GM19193 (cell line): ENCODE results near the gene SLC25A47.

Experiments
- POLR2A ChIP-seq: IDR thresholded peaks from 4 replicates; pipeline ENCODE4 v1.6.1; 2011; ENCODE audit not compliant: insufficient read depth, insufficient read length; ENCODE audit errors: extremely low read depth

SLC25A47 gene

DNA sequence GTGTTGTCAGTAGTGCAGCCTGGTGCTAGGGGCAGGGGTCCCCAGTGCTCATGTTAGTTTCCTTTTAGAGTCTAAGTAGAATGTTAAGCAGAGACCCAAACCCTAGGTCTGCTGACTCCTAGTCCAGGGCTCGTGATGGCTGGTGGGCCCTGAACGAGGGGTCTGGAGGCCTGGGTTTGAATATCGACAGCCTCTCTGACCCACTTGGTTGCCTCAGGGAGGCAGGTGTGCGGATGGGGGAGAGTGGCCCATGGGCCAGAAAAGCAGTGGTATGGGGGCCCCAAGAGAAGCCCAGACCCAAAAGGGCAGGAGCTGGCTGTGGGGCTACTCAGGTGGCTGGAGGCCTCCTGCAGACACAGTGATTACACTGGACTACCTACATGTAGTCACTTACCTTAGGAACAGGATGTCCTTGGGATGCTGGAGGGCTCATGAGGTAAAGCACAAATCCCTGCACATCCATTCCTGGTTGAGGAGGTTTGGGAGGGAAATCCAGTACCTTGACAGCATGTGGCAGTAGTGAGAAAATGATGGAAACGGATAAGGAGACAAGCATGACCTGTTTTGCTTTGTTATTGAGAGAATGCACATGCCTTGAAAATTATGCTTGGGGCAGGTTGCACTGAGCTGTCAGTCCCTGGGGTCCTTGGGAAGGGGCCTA, 15.2 kb upstream of the SLC25A47 start:
- no peak for TF ChIP-seq POLR2A

DNA sequence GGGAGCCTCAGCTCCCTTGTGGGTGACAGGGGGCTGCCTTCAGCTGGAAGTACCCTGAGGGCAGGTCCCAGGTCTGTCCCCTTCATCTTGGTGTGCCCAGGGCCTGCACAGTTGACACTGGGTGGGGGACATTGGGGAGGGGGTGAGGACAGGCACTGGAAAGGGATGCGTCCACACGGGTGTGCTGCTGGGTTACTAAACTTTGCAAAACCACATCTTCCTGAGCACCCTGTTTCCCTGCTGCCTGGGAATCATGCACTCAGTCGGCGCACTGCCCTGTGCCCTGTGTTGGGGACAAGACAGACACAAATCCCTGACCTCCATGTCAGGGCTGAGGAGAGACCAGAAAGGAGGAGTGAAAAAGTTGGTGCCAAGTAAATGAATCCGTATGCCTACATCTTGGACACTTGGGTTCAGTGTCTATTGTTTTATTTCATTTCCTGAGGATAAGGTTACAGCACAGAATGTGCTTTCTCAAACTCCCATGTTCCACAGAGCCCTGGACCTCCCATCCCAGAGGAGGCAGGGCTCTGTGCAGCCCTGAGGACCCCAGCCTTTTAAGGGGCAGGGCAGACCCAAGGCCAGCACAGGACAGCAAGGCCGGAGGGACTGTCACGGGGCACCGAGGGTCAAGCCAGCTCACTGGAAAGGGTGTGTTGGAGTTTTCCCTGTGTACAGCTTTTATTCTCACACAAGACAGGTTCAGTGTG, 14.0 kb upstream of the SLC25A47 start:
- TF ChIP-seq POLR2A: no peak

DNA sequence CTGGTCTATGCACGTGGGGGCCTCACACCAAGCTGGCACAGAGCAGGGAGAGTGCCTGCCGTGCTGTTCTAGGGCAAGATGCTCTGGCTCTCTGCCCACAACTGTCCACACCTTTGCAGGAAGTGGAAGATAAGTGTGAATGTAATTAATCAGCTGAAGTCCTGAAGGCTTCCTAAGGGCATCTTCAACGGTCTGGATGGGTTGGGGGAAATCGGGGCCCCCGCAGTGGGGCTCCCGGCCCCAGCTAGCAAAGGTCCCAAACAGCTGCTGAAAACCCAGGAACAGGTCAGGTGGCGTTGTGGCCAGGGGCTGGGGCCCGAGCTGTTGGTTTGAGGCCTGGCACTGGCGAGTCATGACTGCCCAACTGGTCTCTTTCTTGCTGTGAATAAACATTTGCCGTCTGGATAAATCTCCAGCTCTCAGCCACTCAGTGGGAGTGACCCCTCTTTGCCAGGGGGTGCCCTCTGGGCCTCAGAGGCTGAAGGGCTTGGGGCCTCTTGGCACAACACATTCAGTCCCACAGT, 10.2 kb upstream of the SLC25A47 start:
- no peak for TF ChIP-seq POLR2A

DNA sequence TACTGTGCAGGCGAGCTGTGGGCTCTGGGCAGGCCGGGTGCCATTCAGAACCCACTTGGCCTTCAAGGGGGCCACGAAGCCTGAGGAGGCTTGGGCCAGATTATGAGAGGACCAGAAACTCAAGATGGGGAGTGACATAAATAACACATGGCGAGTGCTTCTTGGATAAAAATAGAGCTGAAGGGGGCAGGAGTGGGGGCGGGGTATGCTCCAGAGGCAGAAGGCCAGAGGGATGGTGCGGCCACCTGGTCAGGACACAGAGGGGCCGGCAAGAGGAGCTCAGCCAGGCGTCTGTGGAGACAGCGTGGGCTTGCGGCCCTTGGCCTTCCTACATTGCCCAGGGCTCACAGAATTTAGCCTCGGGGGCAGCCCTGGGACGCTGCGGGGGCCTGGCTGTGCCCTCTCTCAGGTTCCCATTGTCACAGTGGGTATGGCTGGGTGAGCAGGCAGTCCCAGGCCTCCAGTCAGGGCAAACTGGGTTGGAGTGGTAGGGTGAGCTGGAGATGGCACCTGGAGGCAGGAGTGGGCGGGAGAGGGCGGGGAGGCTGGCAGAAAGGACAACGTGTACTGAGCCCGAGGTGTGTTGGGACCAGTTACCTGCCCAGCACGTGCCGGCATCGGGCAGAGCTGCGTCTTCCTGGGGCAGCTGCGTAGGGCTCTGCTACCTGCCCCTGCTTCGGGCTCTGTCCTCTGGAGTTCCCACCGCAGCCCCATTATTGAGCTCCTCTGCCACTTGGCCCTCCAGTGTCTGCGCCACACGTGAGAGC, 9.5 kb upstream of the SLC25A47 start:
- TF ChIP-seq POLR2A: no peak

DNA sequence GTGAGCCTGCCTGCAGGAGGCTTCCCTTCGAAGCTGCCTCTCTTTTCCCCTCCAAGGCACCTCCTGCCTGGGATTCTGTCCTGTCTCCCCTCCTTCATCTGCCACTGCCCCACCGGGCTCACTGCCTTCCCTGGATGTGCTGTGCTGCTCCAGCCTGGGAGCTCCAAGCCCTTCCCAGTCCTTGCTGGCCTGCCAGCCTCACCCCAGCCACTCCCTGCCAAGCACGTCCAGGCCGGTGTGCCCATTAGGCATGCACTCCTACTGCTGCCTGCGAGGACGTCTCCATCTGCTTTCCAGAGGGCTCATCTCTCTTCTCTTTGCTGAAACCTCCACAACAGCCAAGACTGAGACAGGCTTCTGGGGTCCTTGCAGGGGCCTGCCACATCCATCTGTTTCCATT, 8.4 kb upstream of the SLC25A47 start:
- TF ChIP-seq POLR2A: no peak

DNA sequence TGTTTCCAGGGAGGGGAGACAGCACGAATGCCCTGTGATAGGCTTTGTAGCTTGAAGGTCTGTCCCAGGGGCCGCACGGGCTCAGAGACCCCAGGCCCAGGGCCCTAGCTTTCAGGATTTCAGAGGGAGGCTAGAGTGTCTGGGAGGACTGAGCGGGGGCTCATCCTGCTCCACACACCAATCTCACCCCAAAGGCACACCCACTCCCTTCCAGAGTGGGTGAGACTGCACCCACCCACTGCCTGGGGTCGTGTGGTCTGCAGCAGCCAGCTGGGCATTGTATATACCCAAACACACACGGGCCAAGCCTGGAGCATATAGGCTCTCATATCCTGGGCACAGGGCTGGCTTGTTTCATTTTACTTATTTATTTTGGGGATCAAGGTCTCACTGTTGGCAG, 5.8 kb upstream of the SLC25A47 start:
- TF ChIP-seq POLR2A: no peak

DNA sequence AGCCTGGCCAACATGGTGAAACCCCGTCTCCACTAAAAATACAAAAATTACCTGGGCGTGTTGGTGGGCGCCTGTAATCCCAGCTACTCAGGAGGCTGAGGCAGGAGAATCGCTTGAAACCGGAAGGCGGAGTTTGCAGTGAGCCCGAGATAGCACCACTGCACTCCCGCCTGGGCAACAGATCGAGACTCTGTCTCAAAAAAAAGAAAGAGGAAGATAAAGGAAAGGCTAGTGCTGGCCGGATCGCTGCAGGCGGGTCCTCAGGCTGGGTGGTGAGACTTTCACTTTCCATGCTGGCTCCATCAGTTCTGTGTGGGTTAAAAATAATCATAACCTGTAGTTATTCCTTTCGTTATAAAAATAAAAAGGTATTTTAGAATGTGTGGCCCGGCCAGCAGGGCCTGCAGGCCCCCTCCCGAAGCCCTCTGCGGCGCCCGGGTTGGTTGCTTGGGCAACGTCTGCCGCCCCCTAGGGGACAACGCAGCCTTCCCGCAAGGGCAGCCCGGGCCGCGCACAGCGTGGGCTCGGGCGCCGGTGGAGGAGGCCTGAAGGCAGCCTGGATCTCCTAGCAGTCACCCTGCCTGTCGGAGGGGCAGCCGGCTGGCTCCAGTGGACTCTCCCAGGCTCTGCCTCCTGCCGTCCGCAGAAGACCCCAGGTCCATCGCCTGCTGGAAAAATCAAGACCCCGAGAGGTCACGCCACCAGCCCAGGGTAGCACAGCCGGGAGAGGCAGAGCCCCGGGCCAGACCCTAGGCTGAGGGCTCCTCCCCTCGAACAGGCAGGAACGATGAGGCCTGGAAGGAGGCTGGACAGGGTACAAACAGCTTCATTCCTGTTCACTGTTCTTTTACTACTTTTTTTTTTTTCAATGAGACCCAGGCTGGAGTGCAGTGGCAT, 5.0 kb upstream of the SLC25A47 start:
- no peak for TF ChIP-seq POLR2A

DNA sequence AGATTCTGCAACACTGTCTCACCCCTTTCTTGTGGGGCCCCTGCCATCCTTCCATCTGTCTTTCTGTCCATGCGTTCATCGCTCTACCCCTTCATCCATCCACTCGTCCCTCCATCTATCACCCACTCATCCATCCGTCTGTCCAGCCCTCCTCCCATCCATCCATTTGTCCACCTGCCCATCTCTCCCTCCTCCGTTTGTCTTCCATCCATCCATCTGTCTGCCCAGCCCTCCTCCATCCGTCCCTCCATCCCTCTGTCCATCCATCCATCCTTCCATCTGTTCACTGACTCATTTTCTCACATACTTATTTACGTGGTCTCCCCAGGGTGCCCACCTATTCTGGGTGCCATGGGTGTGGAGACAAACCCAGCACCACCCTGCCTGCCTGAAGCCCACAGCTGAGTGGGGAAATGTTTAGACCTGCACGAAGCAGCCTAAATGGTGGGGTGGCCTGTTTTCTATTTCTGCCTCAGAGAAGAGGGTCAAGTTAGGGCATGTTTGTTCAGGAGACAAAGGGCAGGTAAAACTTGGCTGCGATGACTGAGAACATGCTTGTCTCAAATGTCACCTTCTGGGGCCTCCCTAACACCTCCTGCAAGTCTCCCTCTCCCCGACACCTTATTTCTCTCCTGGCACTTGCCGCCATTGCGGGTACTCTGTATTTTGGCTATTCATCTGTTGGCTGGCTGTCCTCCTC, 2.8 kb upstream of the SLC25A47 start:
- TF ChIP-seq POLR2A: no peak

DNA sequence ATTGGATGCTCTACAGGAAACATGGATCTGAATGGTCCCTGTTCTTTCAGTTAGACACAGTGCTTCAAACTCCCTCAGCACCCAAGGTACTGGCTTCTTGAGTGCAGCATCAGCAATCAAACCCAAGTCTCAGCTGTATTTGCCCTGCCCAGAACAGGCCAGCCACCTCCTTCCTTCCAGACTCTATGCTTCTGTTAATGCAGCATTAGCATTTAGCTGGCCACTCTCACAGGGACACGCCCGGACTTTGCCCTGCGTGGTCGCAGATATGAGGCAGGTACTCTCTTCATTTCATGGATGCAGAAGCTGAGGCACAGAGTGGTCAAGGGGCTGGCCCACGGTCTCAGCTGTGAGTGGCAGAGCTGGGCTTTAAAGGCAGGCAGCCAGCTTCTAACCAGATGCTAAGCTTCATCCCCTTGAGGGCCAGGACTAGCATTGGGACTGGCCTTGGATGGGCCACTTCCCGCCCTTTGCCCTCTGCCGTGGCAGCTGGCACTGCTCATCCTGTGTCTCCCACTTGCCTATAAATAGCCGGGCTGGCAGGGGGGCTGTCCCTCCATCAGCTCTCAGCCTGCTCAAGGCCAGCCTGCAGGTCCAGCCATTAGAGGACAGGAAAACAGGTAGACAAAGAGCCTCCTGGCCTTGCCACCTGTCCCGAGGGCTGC, 1.5 kb upstream of the SLC25A47 start:
- TF ChIP-seq POLR2A: no peak

DNA sequence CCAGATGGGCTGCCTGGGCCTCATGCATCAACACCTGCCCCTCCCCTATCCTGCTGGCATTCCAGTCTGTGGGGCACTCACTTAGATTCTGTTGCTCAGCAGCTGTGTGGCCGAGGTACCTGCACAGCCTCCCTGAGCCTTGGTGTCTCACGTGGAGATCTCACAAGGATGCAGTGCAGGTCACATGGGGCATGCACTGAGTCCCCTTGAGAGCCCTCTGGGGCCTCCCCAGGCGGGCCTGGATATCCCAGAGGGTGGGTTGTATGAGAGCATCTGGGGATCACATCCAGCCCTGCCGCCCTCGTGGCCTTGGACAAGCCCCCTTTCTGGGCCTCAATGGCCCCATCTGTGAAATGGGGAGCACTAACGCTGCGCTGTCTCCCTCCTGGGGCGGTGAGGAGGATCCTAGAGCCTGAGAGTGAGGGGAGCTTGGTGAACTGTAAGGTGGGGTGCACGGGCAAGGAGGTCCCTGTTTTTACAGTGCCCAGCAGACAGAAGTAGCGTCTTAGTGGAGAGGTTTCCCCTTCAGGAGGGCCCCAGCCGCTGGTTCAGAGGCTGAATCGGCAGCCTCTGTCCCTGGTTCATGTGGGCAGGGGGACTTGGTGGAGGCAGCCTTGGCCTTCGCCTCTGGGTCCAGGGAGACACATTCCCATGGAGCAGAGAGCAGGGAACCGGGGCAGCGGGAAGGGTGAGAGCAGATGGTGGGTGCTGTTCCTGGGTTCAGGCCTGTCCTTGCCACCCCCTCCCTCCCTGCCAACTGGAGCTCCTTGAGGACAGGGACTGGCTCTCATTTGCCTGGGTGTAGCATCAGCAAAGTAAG, 791 bp upstream of the SLC25A47 start:
- no peak for TF ChIP-seq POLR2A

DNA sequence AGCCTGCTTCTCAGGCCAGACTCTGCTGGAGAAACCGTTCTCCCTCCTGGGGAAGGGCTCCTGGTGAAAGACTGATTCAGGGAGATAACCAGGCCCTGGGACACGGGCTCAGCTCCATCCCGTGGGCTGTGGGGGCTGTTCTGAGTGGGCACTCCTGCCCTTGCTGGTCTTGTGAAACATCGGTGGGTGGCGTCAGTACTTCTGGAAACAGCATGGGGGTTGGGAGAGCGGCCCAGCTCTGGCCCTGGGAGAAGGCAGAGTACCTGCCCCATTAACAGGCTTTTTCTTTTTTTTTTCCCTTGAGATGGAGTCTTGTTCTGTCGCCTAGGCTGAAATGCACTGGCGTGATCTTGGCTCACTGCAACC, 786 bp downstream of the SLC25A47 start:
- TF ChIP-seq POLR2A: no peak

DNA sequence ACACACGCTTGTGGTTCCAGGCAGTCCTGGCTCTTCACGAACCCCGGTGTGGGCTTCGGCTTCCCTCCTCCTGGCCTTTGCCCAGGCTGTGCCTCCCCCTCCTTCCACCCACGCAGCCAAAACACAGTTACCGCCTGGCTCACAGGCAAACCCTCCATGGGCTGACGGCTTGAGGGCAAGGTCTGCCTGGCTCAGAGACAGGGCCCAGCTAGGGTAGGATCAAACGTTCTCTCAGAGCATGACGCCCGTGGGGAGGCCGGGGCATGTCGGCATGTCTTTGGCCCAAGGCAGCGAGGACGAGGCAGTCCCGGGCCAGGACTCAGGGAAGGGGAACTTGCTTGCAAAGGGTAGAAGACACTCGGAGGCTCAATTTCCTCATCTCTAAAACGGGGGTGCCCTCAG, 2.1 kb downstream of the SLC25A47 start:
- TF ChIP-seq POLR2A: no peak

DNA sequence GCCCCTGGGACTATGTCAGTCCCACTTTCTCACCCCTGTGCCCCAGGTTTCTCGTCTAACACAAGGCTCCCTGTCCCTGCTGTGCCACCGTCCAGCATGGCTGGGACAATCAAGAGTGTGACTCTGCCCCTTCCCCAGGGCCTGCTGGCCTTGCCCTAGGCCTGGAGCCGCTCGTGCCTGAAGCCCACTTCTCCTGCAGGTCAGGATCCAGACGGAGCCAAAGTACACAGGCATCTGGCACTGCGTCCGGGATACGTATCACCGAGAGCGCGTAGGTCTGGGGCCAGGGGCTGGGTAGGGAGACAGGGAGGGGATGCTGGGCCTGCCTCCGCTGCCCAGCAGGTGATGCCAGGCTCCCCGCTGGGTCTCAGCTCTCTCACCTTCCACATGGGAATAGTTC, 2.8 kb downstream of the SLC25A47 start:
- TF ChIP-seq POLR2A: no peak

DNA sequence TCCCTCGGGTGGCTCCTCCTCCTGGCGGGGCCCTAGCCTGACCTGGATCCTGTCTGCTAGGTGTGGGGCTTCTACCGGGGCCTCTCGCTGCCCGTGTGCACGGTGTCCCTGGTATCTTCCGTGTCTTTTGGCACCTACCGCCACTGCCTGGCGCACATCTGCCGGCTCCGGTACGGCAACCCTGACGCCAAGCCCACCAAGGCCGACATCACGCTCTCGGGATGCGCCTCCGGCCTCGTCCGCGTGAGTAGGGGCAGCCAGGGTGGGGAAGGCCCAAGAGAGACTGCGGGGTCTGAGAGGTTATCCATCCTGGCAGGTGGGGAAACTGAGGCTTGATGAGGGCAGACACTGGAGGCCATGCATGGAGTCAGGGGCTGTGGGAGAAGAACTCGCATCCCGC, 4.0 kb downstream of the SLC25A47 start:
- TF ChIP-seq POLR2A: no peak
